Stimulated activated CD8-positive, alpha-beta memory T cell treated with anti-CD3 and anti-CD28 coated beads, Interleukin-4, amount 100 ng/mL, for 4 hours (primary cell): ENCODE results near the gene RPP25.
"Not testable (repeated sequence)": the region's sequence is repeated elsewhere in the genome, so short reads cannot be mapped to it uniquely, and the experiment has no call there.

ENCODE experiments used
- DNase-seq, 2 donors: peaks; one replicate each; pipeline ENCODE4 v3.0.0-alpha.2; 2020; ENCODE audit warnings: low read depth in 2 of 2, low spot score in 1 of 2

RPP25 gene

GRCh38 chr15:74924525-74924924 is 32.0 kb downstream of the RPP25 start:
- DNase-seq = no peak

GRCh38 chr15:74920456-74920855 is 36.1 kb downstream of the RPP25 start:
- no peak for DNase-seq

- DNase-seq = no peak
Measured at GRCh38 chr15:74917676-74918075, 38.9 kb downstream of the RPP25 start.

- not testable (repeated sequence) for DNase-seq
Measured at GRCh38 chr15:74913799-74914198, 42.8 kb downstream of the RPP25 start.

- DNase-seq = no peak
Measured at GRCh38 chr15:74913041-74913440, 43.5 kb downstream of the RPP25 start.

GRCh38 chr15:74908635-74909034 is 47.9 kb downstream of the RPP25 start:
- DNase-seq = no peak

- no peak for DNase-seq
Measured at GRCh38 chr15:74907163-74907870, 49.3 kb downstream of the RPP25 start.

- DNase-seq = peak; percentile 46 to 56
Measured at GRCh38 chr15:74906450-74907162, 50.0 kb downstream of the RPP25 start, which contains the start of gene FAM219B. TSS of gene FAM219B (minus strand) at chr15:74906851. CDS start at chr15:74906800, 51 bp downstream.

GRCh38 chr15:74906067-74906449 is 50.5 kb downstream of the RPP25 start:
- no peak for DNase-seq
